GM23338 (cell line): ENCODE measurements around the gene ZNF346. TPM values are rescaled to one million over a fixed set of nuclear protein-coding genes. Genes with fewer than 3 reads are reported as not detected.

ENCODE experiments used
- CREB1 ChIP-seq: fragments of 250-450 bp; sonication (Bioruptor Pico); IDR thresholded peaks from 2 replicates; pipeline ENCODE4 v1.5.0; 2020; ENCODE audit warnings: low read depth, mild to moderate bottlenecking, moderate library complexity
- EZH2 ChIP-seq: fragments of 200-600 bp; sonication (generic); IDR thresholded peaks from one replicate; pipeline ENCODE4 v1.8.0; 2017; ENCODE audit warnings: antibody characterized with exemption, mild to moderate bottlenecking, low read depth; ENCODE audit not compliant: unreplicated experiment
- EZH2phosphoT487 ChIP-seq: fragments of 200-600 bp; sonication (generic); IDR thresholded peaks from one replicate; pipeline ENCODE4 v1.8.1; 2018; ENCODE audit warnings: antibody characterized with exemption; ENCODE audit not compliant: unreplicated experiment
- JUNB ChIP-seq: IDR thresholded peaks from one replicate; pipeline ENCODE4 v1.6.1; 2016; ENCODE audit warnings: antibody characterized with exemption; ENCODE audit not compliant: unreplicated experiment
- NANOG ChIP-seq: IDR thresholded peaks from 2 replicates; pipeline ENCODE4 v1.6.1; 2016; ENCODE audit warnings: antibody characterized with exemption, borderline replicate concordance
- POLR2AphosphoS5 ChIP-seq: IDR thresholded peaks from 2 replicates; pipeline ENCODE4 v1.6.1; 2016; ENCODE audit warnings: antibody characterized with exemption, low read depth
- STAT1 ChIP-seq: IDR thresholded peaks from one replicate; pipeline ENCODE4 v1.6.1; 2016; ENCODE audit warnings: antibody characterized with exemption; ENCODE audit not compliant: unreplicated experiment
- ZNF114 ChIP-seq: fragments of 250-450 bp; sonication (Bioruptor Pico); IDR thresholded peaks from 2 replicates; pipeline ENCODE4 v1.5.0; 2020; ENCODE audit warnings: mild to moderate bottlenecking, moderate library complexity
- ZNF331 ChIP-seq: fragments of 250-450 bp; sonication (Bioruptor Pico); IDR thresholded peaks from 2 replicates; pipeline ENCODE4 v1.5.0; 2020; ENCODE audit warnings: low read depth, mild to moderate bottlenecking, moderate library complexity
- polyA plus RNA-seq: library from polyadenylated mRNA; unstranded; fragments of >200 nt; fragmentation: Nextera tagmentation; extraction: Ambion mirVana; gene quantifications from 2 replicates; pipeline ENCODE4 v1.2.1, GENCODE V29; 2016
- total RNA-seq: library from RNA; depleted of rRNA; stranded (reverse); fragments of >200 nt; shearing (Covaris generic); gene quantifications from 2 replicates; pipeline ENCODE4 v1.2.3, GENCODE V29; 2014
- TF ChIP-seq, protein P1 (sequence below): fragments of 250-450 bp; sonication (Bioruptor Pico); IDR thresholded peaks from 2 replicates; pipeline ENCODE4 v1.5.0; 2020; ENCODE audit warnings: mild to moderate bottlenecking, moderate library complexity
- TF ChIP-seq, protein P2 (sequence below): IDR thresholded peaks from one replicate; pipeline ENCODE4 v1.6.1; 2018; ENCODE audit warnings: antibody characterized with exemption; ENCODE audit not compliant: unreplicated experiment
- TF ChIP-seq, protein P3 (sequence below), 2 experiments: fragments of 200-600 bp in 1 of 2; sonication (generic) in 1 of 2; conservative IDR thresholded peaks; 2 replicates each; pipeline versions ENCODE4 v1.5.1 to v1.6.1; 2016 to 2017; ENCODE audit warnings: antibody characterized with exemption in 2 of 2, low read depth in 2 of 2, mild to moderate bottlenecking in 2 of 2, moderate library complexity in 1 of 2

ZNF346 gene
- total and polyA plus RNA-seq, 2 experiments from 2014 or later: 11.0 to 27.2 TPM

DNA sequence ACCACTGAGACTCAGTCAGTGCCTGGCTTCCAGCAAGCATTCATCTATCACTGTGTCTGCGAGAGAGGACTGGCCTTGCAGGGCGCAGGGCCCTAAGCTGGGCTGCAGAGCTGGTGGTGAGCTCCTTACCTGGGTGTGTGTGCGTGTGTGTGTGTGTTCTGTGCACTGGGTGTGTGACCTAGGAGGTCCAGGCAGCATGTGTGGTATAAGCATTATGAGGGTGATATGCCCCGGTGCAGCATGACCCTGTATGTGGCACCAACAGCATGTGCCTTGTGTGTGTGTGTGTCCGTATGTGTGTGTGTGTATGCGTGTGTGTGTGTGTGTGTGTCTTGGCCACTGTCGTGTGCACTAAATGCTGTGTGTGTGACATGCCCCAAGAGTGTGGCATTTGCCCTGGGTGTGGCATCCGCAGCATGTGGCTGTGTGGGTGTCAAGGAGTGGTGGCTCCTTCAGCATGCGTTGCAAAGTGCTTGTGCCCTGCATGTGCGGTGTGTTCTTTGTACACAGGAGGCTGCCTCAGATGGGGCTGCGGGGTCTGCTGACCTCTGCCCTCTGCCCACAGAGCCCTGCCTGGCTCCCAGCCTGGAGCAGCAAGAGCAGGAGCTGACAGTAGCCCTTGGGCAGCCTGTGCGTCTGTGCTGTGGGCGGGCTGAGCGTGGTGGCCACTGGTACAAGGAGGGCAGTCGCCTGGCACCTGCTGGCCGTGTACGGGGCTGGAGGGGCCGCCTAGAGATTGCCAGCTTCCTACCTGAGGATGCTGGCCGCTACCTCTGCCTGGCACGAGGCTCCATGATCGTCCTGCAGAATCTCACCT lies 67.5 kb downstream of the ZNF346 start (continued):
- TF ChIP-seq, protein P1, sequence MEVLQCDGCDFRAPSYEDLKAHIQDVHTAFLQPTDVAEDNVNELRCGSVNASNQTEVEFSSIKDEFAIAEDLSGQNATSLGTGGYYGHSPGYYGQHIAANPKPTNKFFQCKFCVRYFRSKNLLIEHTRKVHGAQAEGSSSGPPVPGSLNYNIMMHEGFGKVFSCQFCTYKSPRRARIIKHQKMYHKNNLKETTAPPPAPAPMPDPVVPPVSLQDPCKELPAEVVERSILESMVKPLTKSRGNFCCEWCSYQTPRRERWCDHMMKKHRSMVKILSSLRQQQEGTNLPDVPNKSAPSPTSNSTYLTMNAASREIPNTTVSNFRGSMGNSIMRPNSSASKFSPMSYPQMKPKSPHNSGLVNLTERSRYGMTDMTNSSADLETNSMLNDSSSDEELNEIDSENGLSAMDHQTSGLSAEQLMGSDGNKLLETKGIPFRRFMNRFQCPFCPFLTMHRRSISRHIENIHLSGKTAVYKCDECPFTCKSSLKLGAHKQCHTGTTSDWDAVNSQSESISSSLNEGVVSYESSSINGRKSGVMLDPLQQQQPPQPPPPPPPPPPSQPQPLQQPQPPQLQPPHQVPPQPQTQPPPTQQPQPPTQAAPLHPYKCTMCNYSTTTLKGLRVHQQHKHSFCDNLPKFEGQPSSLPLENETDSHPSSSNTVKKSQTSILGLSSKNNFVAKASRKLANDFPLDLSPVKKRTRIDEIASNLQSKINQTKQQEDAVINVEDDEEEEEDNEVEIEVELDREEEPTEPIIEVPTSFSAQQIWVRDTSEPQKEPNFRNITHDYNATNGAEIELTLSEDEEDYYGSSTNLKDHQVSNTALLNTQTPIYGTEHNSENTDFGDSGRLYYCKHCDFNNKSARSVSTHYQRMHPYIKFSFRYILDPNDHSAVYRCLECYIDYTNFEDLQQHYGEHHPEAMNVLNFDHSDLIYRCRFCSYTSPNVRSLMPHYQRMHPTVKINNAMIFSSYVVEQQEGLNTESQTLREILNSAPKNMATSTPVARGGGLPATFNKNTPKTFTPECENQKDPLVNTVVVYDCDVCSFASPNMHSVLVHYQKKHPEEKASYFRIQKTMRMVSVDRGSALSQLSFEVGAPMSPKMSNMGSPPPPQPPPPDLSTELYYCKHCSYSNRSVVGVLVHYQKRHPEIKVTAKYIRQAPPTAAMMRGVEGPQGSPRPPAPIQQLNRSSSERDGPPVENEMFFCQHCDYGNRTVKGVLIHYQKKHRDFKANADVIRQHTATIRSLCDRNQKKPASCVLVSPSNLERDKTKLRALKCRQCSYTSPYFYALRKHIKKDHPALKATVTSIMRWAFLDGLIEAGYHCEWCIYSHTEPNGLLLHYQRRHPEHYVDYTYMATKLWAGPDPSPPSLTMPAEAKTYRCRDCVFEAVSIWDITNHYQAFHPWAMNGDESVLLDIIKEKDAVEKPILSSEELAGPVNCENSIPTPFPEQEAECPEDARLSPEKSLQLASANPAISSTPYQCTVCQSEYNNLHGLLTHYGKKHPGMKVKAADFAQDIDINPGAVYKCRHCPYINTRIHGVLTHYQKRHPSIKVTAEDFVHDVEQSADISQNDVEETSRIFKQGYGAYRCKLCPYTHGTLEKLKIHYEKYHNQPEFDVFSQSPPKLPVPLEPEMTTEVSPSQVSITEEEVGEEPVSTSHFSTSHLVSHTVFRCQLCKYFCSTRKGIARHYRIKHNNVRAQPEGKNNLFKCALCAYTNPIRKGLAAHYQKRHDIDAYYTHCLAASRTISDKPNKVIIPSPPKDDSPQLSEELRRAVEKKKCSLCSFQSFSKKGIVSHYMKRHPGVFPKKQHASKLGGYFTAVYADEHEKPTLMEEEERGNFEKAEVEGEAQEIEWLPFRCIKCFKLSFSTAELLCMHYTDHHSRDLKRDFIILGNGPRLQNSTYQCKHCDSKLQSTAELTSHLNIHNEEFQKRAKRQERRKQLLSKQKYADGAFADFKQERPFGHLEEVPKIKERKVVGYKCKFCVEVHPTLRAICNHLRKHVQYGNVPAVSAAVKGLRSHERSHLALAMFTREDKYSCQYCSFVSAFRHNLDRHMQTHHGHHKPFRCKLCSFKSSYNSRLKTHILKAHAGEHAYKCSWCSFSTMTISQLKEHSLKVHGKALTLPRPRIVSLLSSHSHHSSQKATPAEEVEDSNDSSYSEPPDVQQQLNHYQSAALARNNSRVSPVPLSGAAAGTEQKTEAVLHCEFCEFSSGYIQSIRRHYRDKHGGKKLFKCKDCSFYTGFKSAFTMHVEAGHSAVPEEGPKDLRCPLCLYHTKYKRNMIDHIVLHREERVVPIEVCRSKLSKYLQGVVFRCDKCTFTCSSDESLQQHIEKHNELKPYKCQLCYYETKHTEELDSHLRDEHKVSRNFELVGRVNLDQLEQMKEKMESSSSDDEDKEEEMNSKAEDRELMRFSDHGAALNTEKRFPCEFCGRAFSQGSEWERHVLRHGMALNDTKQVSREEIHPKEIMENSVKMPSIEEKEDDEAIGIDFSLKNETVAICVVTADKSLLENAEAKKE (CRISPR knock-in tag): no peak
- TF ChIP-seq, protein P2, sequence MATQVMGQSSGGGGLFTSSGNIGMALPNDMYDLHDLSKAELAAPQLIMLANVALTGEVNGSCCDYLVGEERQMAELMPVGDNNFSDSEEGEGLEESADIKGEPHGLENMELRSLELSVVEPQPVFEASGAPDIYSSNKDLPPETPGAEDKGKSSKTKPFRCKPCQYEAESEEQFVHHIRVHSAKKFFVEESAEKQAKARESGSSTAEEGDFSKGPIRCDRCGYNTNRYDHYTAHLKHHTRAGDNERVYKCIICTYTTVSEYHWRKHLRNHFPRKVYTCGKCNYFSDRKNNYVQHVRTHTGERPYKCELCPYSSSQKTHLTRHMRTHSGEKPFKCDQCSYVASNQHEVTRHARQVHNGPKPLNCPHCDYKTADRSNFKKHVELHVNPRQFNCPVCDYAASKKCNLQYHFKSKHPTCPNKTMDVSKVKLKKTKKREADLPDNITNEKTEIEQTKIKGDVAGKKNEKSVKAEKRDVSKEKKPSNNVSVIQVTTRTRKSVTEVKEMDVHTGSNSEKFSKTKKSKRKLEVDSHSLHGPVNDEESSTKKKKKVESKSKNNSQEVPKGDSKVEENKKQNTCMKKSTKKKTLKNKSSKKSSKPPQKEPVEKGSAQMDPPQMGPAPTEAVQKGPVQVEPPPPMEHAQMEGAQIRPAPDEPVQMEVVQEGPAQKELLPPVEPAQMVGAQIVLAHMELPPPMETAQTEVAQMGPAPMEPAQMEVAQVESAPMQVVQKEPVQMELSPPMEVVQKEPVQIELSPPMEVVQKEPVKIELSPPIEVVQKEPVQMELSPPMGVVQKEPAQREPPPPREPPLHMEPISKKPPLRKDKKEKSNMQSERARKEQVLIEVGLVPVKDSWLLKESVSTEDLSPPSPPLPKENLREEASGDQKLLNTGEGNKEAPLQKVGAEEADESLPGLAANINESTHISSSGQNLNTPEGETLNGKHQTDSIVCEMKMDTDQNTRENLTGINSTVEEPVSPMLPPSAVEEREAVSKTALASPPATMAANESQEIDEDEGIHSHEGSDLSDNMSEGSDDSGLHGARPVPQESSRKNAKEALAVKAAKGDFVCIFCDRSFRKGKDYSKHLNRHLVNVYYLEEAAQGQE: no peak
- TF ChIP-seq ZNF114 (CRISPR knock-in tag): no peak
- no peak for TF ChIP-seq EZH2phosphoT487
- no peak for TF ChIP-seq ZNF331 (CRISPR knock-in tag)
- TF ChIP-seq STAT1: no peak
- no peak for TF ChIP-seq EZH2
- TF ChIP-seq POLR2AphosphoS5: no peak
- TF ChIP-seq NANOG: no peak
- no peak for TF ChIP-seq JUNB
- no peak for TF ChIP-seq CREB1 (CRISPR knock-in tag)
- TF ChIP-seq, protein P3, sequence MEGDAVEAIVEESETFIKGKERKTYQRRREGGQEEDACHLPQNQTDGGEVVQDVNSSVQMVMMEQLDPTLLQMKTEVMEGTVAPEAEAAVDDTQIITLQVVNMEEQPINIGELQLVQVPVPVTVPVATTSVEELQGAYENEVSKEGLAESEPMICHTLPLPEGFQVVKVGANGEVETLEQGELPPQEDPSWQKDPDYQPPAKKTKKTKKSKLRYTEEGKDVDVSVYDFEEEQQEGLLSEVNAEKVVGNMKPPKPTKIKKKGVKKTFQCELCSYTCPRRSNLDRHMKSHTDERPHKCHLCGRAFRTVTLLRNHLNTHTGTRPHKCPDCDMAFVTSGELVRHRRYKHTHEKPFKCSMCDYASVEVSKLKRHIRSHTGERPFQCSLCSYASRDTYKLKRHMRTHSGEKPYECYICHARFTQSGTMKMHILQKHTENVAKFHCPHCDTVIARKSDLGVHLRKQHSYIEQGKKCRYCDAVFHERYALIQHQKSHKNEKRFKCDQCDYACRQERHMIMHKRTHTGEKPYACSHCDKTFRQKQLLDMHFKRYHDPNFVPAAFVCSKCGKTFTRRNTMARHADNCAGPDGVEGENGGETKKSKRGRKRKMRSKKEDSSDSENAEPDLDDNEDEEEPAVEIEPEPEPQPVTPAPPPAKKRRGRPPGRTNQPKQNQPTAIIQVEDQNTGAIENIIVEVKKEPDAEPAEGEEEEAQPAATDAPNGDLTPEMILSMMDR (conservative IDR thresholded peaks at IDR 0.05; ENCODE audit: low read depth in 2 of 2): no peak
